ENCODE results near the gene CACNB2. TPM values are rescaled to one million over a fixed set of nuclear protein-coding genes. Genes with fewer than 3 reads are reported as not detected.

Gene CACNB2
- total and polyA plus RNA-seq, 2 of the 13 experiments (the other 11 are each of a cell fraction or from before 2014, with no cell fraction given), result not detected

- CTCF ChIA-PET (ENCODE audit: low intra/inter-chr PET ratio, low total read pairs), result no interaction called here
- intact Hi-C loops (cut with micrococcal nuclease; ENCODE audit: unreplicated experiment) (no loop called here), in situ Hi-C loops (cut with HindIII; ENCODE audit: extremely low pct_ligation_motif_present, low pct_unique_long_range_greater_than_20kb) (no loop called here)
- POLR2A ChIA-PET, result no interaction called here
- no TSS peak for BruUV-seq (replicated peaks)
- Histone ChIP-seq H3K36me3 (replicated peaks in 1 of 2; ENCODE audit: control insufficient read depth in 1 of 2, insufficient read depth in 2 of 2, low read length in 2 of 2) (no peaks in the 10 kb centered on the region), H2AFZ (ENCODE audit: low read length) (no peak overlapping the region), H3K9me3 (ENCODE audit: low read length) (no peaks in the 10 kb centered on the region), H3K4me1 (ENCODE audit: insufficient read depth, low read length) (no peaks in the 10 kb centered on the region), H3K27me3 (ENCODE audit: control insufficient read depth in 1 of 2, insufficient read depth in 2 of 2, low read length in 2 of 2) (0 out of 5 replicates have a peak, but pooled peaks cover 0 to 4% of the 10 kb centered on the region in 2 experiments), H3K79me2 (ENCODE audit: insufficient read depth, low read length) (no peaks in the 10 kb centered on the region), H3K4me3 (replicated peaks in 1 of 3; ENCODE audit: insufficient read depth in 1 of 3, low read depth in 2 of 3, low read length in 3 of 3) (no peak overlapping the region), H4K20me1 (ENCODE audit: insufficient read depth, low read length) (no peaks in the 10 kb centered on the region), H3K9ac (ENCODE audit: insufficient read depth, low read depth, low read length) (no peak overlapping the region), H3K4me2 (ENCODE audit: low read depth, low read length) (no peak overlapping the region), H3K27ac (ENCODE audit: extremely low read length, insufficient read depth, low read length) (no peak overlapping the region)
- DNase-seq (ENCODE audit: low spot score) (no peak), ATAC-seq (no peak), FAIRE-seq (no peak)
- TF ChIP-seq SPEN (CRISPR knock-in tag; IDR thresholded peaks at IDR 0.05; ENCODE audit: low read depth), result no peak
- TF ChIP-seq RBFOX2 (IDR thresholded peaks at IDR 0.05; ENCODE audit: low read depth, low read length), result no peak
- no peak for TF ChIP-seq RFX1 (IDR thresholded peaks at IDR 0.05)
- no peak for TF ChIP-seq REPIN1 (CRISPR knock-in tag; IDR thresholded peaks at IDR 0.05; ENCODE audit: borderline replicate concordance, low read depth)
- no peak for TF ChIP-seq TAF1 (CRISPR knock-in tag; IDR thresholded peaks at IDR 0.05)
- no peak for TF ChIP-seq ZNF580 (CRISPR knock-in tag; IDR thresholded peaks at IDR 0.05; ENCODE audit: borderline replicate concordance, low read depth)
- TF ChIP-seq ATF1 (CRISPR knock-in tag; IDR thresholded peaks at IDR 0.05), result no peak
- no peak for TF ChIP-seq POLR2AphosphoS5 (IDR thresholded peaks at IDR 0.05; ENCODE audit: low read depth, low read length)
- TF ChIP-seq STAT5B (CRISPR knock-in tag; IDR thresholded peaks at IDR 0.05), result no peak
- 24% methylated on average over 4 of the region's 4 CpGs for WGBS (ENCODE audit: low lambda C conversion rate)
Observed at GRCh38 chr10:18094332-18094731, 45.9 kb upstream of the CACNB2 start.

GRCh38 chr10:18094793-18095192 lies 45.4 kb upstream of the CACNB2 start:
- BruUV-seq (replicated peaks), result no TSS peak
- in situ Hi-C loops (cut with HindIII; ENCODE audit: extremely low pct_ligation_motif_present, low pct_unique_long_range_greater_than_20kb) (no loop called here), intact Hi-C loops (cut with micrococcal nuclease; ENCODE audit: unreplicated experiment) (no loop called here)
- WGBS (ENCODE audit: low lambda C conversion rate), result 4% methylated on average over 2 of the region's 2 CpGs
- H3K9me3 ChIP-seq (ENCODE audit: low read length), result no peaks in the 10 kb centered on the region
- DNase-seq (ENCODE audit: low spot score) (no peak), ATAC-seq (no peak), FAIRE-seq (no peak)
- H2AFZ ChIP-seq (ENCODE audit: low read length), result no peak overlapping the region
- H3K4me3 ChIP-seq (replicated peaks in 1 of 3; ENCODE audit: insufficient read depth in 1 of 3, low read depth in 2 of 3, low read length in 3 of 3), result no peak overlapping the region
- no peaks in the 10 kb centered on the region for H3K4me1 ChIP-seq (ENCODE audit: insufficient read depth, low read length)
- POLR2A ChIA-PET, result no interaction called here
- 0 out of 5 replicates have a peak, but pooled peaks cover 0 to 4% of the 10 kb centered on the region in 2 experiments for H3K27me3 ChIP-seq (ENCODE audit: control insufficient read depth in 1 of 2, insufficient read depth in 2 of 2, low read length in 2 of 2)
- no peaks in the 10 kb centered on the region for H3K79me2 ChIP-seq (ENCODE audit: insufficient read depth, low read length)
- no peak overlapping the region for H3K27ac ChIP-seq (ENCODE audit: extremely low read length, insufficient read depth, low read length)
- no peaks in the 10 kb centered on the region for H3K36me3 ChIP-seq (replicated peaks in 1 of 2; ENCODE audit: control insufficient read depth in 1 of 2, insufficient read depth in 2 of 2, low read length in 2 of 2)
- H3K4me2 ChIP-seq (ENCODE audit: low read depth, low read length), result no peak overlapping the region
- no peak overlapping the region for H3K9ac ChIP-seq (ENCODE audit: insufficient read depth, low read depth, low read length)
- CTCF ChIA-PET (ENCODE audit: low intra/inter-chr PET ratio, low total read pairs), result no interaction called here
- H4K20me1 ChIP-seq (ENCODE audit: insufficient read depth, low read length), result no peaks in the 10 kb centered on the region
- TF ChIP-seq ZNF703 (CRISPR knock-in tag; IDR thresholded peaks at IDR 0.05; ENCODE audit: borderline replicate concordance), result no peak
- no peak for TF ChIP-seq KMT2B (CRISPR knock-in tag; IDR thresholded peaks at IDR 0.05)
- no peak for TF ChIP-seq NR2F2 (IDR thresholded peaks at IDR 0.05; ENCODE audit: borderline replicate concordance, low read depth)
- no peak for TF ChIP-seq RBFOX2 (IDR thresholded peaks at IDR 0.05; ENCODE audit: low read depth, low read length)
- TF ChIP-seq, protein P1, sequence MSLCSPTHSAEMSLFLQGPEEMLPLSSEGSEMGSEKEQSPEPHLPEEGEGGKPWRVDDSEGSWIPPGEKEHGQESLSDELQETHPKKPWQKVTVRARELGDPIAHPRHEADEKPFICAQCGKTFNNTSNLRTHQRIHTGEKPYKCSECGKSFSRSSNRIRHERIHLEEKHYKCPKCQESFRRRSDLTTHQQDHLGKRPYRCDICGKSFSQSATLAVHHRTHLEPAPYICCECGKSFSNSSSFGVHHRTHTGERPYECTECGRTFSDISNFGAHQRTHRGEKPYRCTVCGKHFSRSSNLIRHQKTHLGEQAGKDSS (CRISPR knock-in tag; IDR thresholded peaks at IDR 0.05; ENCODE audit: borderline replicate concordance, low read depth), result no peak
- TF ChIP-seq EZH2 (conservative IDR thresholded peaks at IDR 0.05; ENCODE audit: low read depth, low read length), result no peak
- TF ChIP-seq, protein P2, sequence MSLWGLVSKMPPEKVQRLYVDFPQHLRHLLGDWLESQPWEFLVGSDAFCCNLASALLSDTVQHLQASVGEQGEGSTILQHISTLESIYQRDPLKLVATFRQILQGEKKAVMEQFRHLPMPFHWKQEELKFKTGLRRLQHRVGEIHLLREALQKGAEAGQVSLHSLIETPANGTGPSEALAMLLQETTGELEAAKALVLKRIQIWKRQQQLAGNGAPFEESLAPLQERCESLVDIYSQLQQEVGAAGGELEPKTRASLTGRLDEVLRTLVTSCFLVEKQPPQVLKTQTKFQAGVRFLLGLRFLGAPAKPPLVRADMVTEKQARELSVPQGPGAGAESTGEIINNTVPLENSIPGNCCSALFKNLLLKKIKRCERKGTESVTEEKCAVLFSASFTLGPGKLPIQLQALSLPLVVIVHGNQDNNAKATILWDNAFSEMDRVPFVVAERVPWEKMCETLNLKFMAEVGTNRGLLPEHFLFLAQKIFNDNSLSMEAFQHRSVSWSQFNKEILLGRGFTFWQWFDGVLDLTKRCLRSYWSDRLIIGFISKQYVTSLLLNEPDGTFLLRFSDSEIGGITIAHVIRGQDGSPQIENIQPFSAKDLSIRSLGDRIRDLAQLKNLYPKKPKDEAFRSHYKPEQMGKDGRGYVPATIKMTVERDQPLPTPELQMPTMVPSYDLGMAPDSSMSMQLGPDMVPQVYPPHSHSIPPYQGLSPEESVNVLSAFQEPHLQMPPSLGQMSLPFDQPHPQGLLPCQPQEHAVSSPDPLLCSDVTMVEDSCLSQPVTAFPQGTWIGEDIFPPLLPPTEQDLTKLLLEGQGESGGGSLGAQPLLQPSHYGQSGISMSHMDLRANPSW (CRISPR knock-in tag; IDR thresholded peaks at IDR 0.05; ENCODE audit: borderline replicate concordance), result no peak
